Measurements from ENCODE around the gene NXT1.

NXT1 gene

DNA sequence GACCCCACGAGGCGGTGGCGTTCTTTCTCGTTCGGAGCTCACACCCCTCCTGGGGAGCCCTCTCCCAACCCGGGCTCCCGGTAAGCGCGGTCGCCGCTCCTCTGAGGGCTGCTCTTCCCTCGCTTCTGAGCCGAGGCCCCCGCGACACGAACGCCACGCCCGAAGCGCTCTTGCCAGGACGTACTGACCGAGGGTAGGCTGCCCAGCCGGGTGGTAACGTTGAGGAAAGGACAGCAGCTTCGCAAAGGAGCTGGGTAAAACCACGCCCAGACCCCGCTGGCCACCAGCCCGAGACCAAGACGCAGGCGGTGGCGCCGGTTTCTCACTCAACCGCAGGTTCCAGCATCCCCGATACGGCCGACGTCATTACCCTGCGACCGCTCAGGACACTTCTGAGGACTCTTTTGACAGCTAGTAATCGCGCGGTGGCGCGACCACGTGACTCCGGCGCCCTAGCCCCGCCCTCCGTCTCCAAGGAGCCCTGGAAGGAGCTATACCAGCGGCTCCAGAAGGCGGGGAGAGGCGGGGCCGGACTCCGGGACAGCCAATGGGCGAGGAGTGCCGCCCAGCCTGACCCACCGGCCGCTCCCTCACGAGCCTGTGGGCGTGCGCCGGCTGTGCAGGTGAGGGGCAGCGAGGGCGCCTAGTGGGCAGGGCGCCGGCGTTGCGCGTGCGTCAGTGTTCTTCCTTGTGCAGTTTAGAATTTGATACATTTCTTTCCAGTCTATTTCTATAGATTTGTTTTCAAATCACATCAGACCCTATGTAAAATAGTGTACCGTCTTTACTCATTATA is 7.4 kb downstream of the NXT1 start:
- peak; percentile 100 for DNase-seq (ENCODE audit: extremely low read depth, insufficient read length)
- Histone ChIP-seq H3K27me3 (replicated peaks; ENCODE audit: control insufficient read depth, insufficient read depth, low read length) (no peaks in the 10 kb centered on the region), H3K4me3 (replicated peaks; ENCODE audit: low read depth, low read length) (peak overlapping the region; percentile 91), H3K36me3 (ENCODE audit: control insufficient read depth, insufficient read depth, low read length) (peaks cover 4% of the 10 kb centered on the region)
- TF ChIP-seq, protein P1, sequence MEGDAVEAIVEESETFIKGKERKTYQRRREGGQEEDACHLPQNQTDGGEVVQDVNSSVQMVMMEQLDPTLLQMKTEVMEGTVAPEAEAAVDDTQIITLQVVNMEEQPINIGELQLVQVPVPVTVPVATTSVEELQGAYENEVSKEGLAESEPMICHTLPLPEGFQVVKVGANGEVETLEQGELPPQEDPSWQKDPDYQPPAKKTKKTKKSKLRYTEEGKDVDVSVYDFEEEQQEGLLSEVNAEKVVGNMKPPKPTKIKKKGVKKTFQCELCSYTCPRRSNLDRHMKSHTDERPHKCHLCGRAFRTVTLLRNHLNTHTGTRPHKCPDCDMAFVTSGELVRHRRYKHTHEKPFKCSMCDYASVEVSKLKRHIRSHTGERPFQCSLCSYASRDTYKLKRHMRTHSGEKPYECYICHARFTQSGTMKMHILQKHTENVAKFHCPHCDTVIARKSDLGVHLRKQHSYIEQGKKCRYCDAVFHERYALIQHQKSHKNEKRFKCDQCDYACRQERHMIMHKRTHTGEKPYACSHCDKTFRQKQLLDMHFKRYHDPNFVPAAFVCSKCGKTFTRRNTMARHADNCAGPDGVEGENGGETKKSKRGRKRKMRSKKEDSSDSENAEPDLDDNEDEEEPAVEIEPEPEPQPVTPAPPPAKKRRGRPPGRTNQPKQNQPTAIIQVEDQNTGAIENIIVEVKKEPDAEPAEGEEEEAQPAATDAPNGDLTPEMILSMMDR (IDR thresholded peaks at IDR 0.05; ENCODE audit: insufficient read depth, low read length, poor library complexity, severe bottlenecking), result peak; percentile 16

DNA sequence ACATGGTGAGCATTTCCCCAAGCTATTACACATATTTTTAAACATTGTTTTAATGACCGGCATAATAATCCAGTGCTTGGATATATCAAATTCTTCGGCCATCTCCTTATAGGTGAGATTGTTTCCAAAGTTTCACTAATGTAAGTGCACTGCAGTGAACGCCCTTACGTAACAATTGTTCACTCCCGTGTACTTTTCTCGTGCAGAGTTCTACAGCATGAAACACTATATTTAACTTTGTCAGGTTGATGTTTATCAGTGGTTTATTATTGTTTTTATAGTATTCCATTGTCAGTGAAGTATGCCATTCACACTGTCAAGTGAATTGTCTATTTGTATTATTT is 7.9 kb downstream of the NXT1 start:
- Histone ChIP-seq H3K4me3 (replicated peaks; ENCODE audit: low read depth, low read length) (peak overlapping the region; percentile 37), H3K36me3 (ENCODE audit: control insufficient read depth, insufficient read depth, low read length) (peaks cover 4% of the 10 kb centered on the region), H3K27me3 (replicated peaks; ENCODE audit: control insufficient read depth, insufficient read depth, low read length) (no peaks in the 10 kb centered on the region)
- TF ChIP-seq, protein P1 (IDR thresholded peaks at IDR 0.05; ENCODE audit: insufficient read depth, low read length, poor library complexity, severe bottlenecking), result no peak
- no peak for DNase-seq (ENCODE audit: extremely low read depth, insufficient read length)

DNA sequence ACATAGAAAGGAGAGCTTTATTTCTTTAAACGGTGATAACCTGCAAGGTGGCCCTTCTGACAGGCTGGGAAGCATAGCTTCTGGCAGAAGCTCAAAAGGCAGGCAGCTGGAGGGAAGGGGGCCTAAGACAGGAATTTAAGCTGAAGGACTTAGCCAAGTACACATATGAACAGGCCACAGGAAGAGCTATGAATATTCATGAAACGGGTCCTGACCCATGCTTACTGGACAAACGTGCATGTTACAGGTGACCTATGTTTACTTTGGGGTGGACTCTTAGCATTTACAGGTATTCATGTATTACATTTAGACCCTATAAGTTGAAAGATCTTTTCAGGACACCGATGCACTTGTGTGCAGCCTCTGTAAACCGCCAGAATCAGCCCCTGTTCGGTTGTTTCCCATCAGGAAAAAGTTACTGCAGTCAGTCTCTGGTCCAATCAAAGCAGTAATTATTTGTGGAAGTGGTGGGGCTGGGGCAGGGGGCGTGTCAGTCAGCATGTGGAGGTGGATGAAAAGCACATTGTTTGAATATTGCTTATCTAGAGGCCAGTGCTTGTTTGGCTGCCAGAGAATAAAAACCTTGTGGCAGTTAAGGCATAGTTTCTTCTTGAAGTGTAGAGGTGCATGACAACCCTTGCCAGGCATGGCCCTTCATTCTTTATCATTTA is 8.5 kb downstream of the NXT1 start:
- Histone ChIP-seq H3K36me3 (ENCODE audit: control insufficient read depth, insufficient read depth, low read length) (peaks cover 3% of the 10 kb centered on the region), H3K27me3 (replicated peaks; ENCODE audit: control insufficient read depth, insufficient read depth, low read length) (no peaks in the 10 kb centered on the region), H3K4me3 (replicated peaks; ENCODE audit: low read depth, low read length) (no peak overlapping the region)
- DNase-seq (ENCODE audit: extremely low read depth, insufficient read length), result no peak
- TF ChIP-seq, protein P1 (IDR thresholded peaks at IDR 0.05; ENCODE audit: insufficient read depth, low read length, poor library complexity, severe bottlenecking), result no peak

DNA sequence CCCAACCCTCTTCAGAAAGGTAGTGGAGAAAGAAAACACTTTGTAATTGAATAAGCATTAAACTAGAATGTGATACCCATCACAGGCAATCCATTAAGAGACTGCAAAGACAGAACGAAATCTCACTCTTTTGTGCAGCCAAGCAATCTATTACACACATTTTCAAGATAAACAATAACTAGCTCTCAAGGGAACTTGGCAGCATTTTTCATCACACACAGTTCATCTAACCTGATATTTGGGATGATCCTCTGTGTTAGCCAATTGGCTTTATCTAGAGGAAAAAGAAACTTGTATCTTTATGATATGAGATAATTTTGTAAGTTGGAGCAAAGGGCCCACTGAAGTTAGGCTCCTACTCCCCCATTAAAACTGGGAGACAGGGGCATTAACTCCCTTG is 9.9 kb downstream of the NXT1 start:
- Histone ChIP-seq H3K27me3 (replicated peaks; ENCODE audit: control insufficient read depth, insufficient read depth, low read length) (no peaks in the 10 kb centered on the region), H3K36me3 (ENCODE audit: control insufficient read depth, insufficient read depth, low read length) (peaks cover 3% of the 10 kb centered on the region; the same call in 1 of the 2 replicates), H3K4me3 (replicated peaks; ENCODE audit: low read depth, low read length) (no peak overlapping the region)
- TF ChIP-seq, protein P1 (IDR thresholded peaks at IDR 0.05; ENCODE audit: insufficient read depth, low read length, poor library complexity, severe bottlenecking), result no peak
- no peak for DNase-seq (ENCODE audit: extremely low read depth, insufficient read length)

DNA sequence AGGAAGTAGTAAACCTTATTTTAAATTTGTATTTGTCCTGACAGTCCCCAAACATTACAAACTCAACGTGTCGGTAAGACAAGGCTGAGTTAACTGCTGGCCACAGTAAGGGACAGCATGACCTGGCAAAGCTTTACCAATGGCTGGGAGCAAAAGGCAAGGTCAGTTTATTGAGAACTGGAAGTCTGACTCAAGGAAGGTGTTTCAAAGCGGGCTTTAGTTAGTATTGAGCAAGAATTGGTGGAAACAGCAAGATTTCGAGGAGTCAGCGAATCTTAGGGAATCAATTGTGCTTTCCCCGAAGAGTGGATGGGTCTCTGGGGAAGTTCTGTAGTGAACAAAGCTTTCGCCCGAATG is 10.5 kb downstream of the NXT1 start:
- no peak for DNase-seq (ENCODE audit: extremely low read depth, insufficient read length)
- Histone ChIP-seq H3K4me3 (replicated peaks; ENCODE audit: low read depth, low read length) (peak overlapping the region; percentile 70), H3K27me3 (replicated peaks; ENCODE audit: control insufficient read depth, insufficient read depth, low read length) (no peaks in the 10 kb centered on the region), H3K36me3 (ENCODE audit: control insufficient read depth, insufficient read depth, low read length) (peaks cover 3% of the 10 kb centered on the region)
- TF ChIP-seq, protein P1 (IDR thresholded peaks at IDR 0.05; ENCODE audit: insufficient read depth, low read length, poor library complexity, severe bottlenecking), result no peak

Data from GM06990 (cell line).